HL-60/S4 (cell line): Measurements from ENCODE around the gene ARSJ.

Experiments
- in situ Hi-C: fragments of 300-500 bp; cut with MboI; formaldehyde crosslinking; loops from 2 replicates; pipeline ENCODE4 v1.14.3; 2022; ENCODE audit warnings: low sequenced_read_pairs

The ARSJ gene

GRCh38 chr4:113905301-113905700 is 74.1 kb downstream of the ARSJ start:
- in situ Hi-C loops, result no loop called here

GRCh38 chr4:113904877-113905276 is 74.6 kb downstream of the ARSJ start:
- in situ Hi-C loops, result no loop called here

- in situ Hi-C loops, result no loop called here
Measured at GRCh38 chr4:113901994-113902787, 77.3 kb downstream of the ARSJ start.

GRCh38 chr4:113899271-113900070 is 80.0 kb downstream of the ARSJ start:
- in situ Hi-C loops, result no loop called here

- in situ Hi-C loops, result no loop called here
Measured at GRCh38 chr4:113893546-113893945, 85.9 kb downstream of the ARSJ start.

- in situ Hi-C loops, result no loop called here
Measured at GRCh38 chr4:113888006-113888405, 91.4 kb downstream of the ARSJ start.

GRCh38 chr4:113885291-113885690 is 94.2 kb downstream of the ARSJ start:
- in situ Hi-C loops, result no loop called here

GRCh38 chr4:113884655-113885054 is 94.8 kb downstream of the ARSJ start:
- in situ Hi-C loops, result no loop called here

- in situ Hi-C loops, result no loop called here
Measured at GRCh38 chr4:113882668-113883067, 96.8 kb downstream of the ARSJ start.

GRCh38 chr4:113881256-113881655 is 98.2 kb downstream of the ARSJ start:
- in situ Hi-C loops, result no loop called here

GRCh38 chr4:113880240-113881028 is 99.0 kb downstream of the ARSJ start:
- in situ Hi-C loops, result no loop called here

GRCh38 chr4:113878668-113879067 is 100.8 kb downstream of the ARSJ start:
- in situ Hi-C loops, result no loop called here

GRCh38 chr4:113874480-113874879 is 105.0 kb downstream of the ARSJ start:
- in situ Hi-C loops, result no loop called here

- in situ Hi-C loops, result no loop called here
Measured at GRCh38 chr4:113873508-113873907, 105.9 kb downstream of the ARSJ start.

GRCh38 chr4:113872426-113873260 is 106.8 kb downstream of the ARSJ start:
- in situ Hi-C loops, result no loop called here

- in situ Hi-C loops, result no loop called here
Measured at GRCh38 chr4:113871080-113871479, 108.4 kb downstream of the ARSJ start.

- in situ Hi-C loops, result no loop called here
Measured at GRCh38 chr4:113869743-113870375, 109.6 kb downstream of the ARSJ start.

GRCh38 chr4:113866611-113867010 is 112.8 kb downstream of the ARSJ start:
- in situ Hi-C loops, result no loop called here

GRCh38 chr4:113858924-113859323 is 120.5 kb downstream of the ARSJ start:
- in situ Hi-C loops, result no loop called here

GRCh38 chr4:113851816-113852215 is 127.6 kb downstream of the ARSJ start:
- in situ Hi-C loops, result no loop called here
